IPS-15b (cell line): Measurements from ENCODE around the gene MYL5.

Experiments
- H3K27me3 ChIP-seq: one replicate; pipeline ENCODE4 v1.6.1; 2013; ENCODE audit warnings: low read length; ENCODE audit not compliant: control insufficient read depth, insufficient read depth
- H3K36me3 ChIP-seq: one replicate; pipeline ENCODE4 v1.6.1; 2013; ENCODE audit warnings: low read length; ENCODE audit not compliant: control insufficient read depth, insufficient read depth
- H3K4me1 ChIP-seq: one replicate; pipeline ENCODE4 v1.6.1; 2013; ENCODE audit warnings: mild to moderate bottlenecking, low read length; ENCODE audit not compliant: control insufficient read depth, insufficient read depth
- H3K4me3 ChIP-seq: one replicate; pipeline ENCODE4 v1.5.1; 2013; ENCODE audit warnings: low read depth, low read length
- H3K9ac ChIP-seq: one replicate; pipeline ENCODE4 v1.6.1; 2013; ENCODE audit warnings: low read depth, mild to moderate bottlenecking, low read length
- H3K9me3 ChIP-seq: one replicate; pipeline ENCODE4 v1.6.1; 2013; ENCODE audit warnings: mild to moderate bottlenecking, low read length; ENCODE audit not compliant: control insufficient read depth, insufficient read depth

Gene MYL5

GRCh38 chr4:674172-675035 is at the start of gene MYL5, which contains the start of gene ATP5ME:
Gene MYL5 (plus strand): TSS chr4:674542. CDS start chr4:678027, 3,485 bp downstream.
Gene ATP5ME (minus strand): TSS chr4:674276. CDS start chr4:674247, 29 bp downstream.
- Histone ChIP-seq H3K9me3 (no peaks in the 10 kb centered on the region), H3K36me3 (peaks cover 26% of the 10 kb centered on the region), H3K27me3 (no peaks in the 10 kb centered on the region), H3K4me1 (peaks cover 4% of the 10 kb centered on the region), H3K4me3 (peak within 1 kb of the TSS; percentile 92), H3K9ac (peak within 1 kb of the TSS; percentile 95)

- H3K9ac ChIP-seq: no peak within 1 kb of the TSS
- no peaks in the 10 kb centered on the region for H3K9me3 ChIP-seq
- H3K27me3 ChIP-seq: no peaks in the 10 kb centered on the region
- no peaks in the 10 kb centered on the region for H3K36me3 ChIP-seq
- peaks cover 3% of the 10 kb centered on the region for H3K4me1 ChIP-seq
- no peak within 1 kb of the TSS for H3K4me3 ChIP-seq
Observed at GRCh38 chr4:624705-625590, 49.4 kb upstream of the MYL5 start, which contains the start of gene PDE6B. Gene PDE6B (plus strand): TSS chr4:625573. CDS start chr4:625627, 54 bp downstream.

- Histone ChIP-seq H3K27me3 (no peaks in the 10 kb centered on the region), H3K9me3 (no peaks in the 10 kb centered on the region), H3K4me3 (no peak overlapping the region), H3K36me3 (no peaks in the 10 kb centered on the region), H3K9ac (no peak overlapping the region), H3K4me1 (peaks cover 3% of the 10 kb centered on the region)
Observed at GRCh38 chr4:625631-626161, 48.6 kb upstream of the MYL5 start.

GRCh38 chr4:626201-627091 is 47.9 kb upstream of the MYL5 start:
- Histone ChIP-seq H3K9ac (no peak overlapping the region), H3K4me1 (peaks cover 3% of the 10 kb centered on the region), H3K27me3 (no peaks in the 10 kb centered on the region), H3K36me3 (no peaks in the 10 kb centered on the region), H3K9me3 (no peaks in the 10 kb centered on the region), H3K4me3 (no peak overlapping the region)

- H3K4me1 ChIP-seq: peaks cover 3% of the 10 kb centered on the region
- no peak overlapping the region for H3K4me3 ChIP-seq
- no peak overlapping the region for H3K9ac ChIP-seq
- peaks cover 3% of the 10 kb centered on the region for H3K9me3 ChIP-seq
- H3K36me3 ChIP-seq: no peaks in the 10 kb centered on the region
- no peaks in the 10 kb centered on the region for H3K27me3 ChIP-seq
Observed at GRCh38 chr4:627347-628125, 46.8 kb upstream of the MYL5 start.

- no peak overlapping the region for H3K9ac ChIP-seq
- H3K36me3 ChIP-seq: no peaks in the 10 kb centered on the region
- H3K9me3 ChIP-seq: peaks cover 3% of the 10 kb centered on the region
- H3K4me3 ChIP-seq: no peak overlapping the region
- peaks cover 3% of the 10 kb centered on the region for H3K4me1 ChIP-seq
- H3K27me3 ChIP-seq: no peaks in the 10 kb centered on the region
Observed at GRCh38 chr4:628311-628741, 46.0 kb upstream of the MYL5 start.

GRCh38 chr4:628821-629635 is 45.3 kb upstream of the MYL5 start:
- H3K9me3 ChIP-seq: peaks cover 3% of the 10 kb centered on the region
- H3K4me1 ChIP-seq: peaks cover 3% of the 10 kb centered on the region
- no peaks in the 10 kb centered on the region for H3K36me3 ChIP-seq
- no peaks in the 10 kb centered on the region for H3K27me3 ChIP-seq
- H3K9ac ChIP-seq: no peak overlapping the region
- no peak overlapping the region for H3K4me3 ChIP-seq

- Histone ChIP-seq H3K36me3 (no peaks in the 10 kb centered on the region), H3K27me3 (no peaks in the 10 kb centered on the region), H3K4me1 (no peaks in the 10 kb centered on the region), H3K9ac (no peak overlapping the region), H3K4me3 (no peak overlapping the region), H3K9me3 (peaks cover 3% of the 10 kb centered on the region)
Observed at GRCh38 chr4:629636-629914, 44.8 kb upstream of the MYL5 start.

GRCh38 chr4:629915-630641 is 44.3 kb upstream of the MYL5 start:
- no peaks in the 10 kb centered on the region for H3K4me1 ChIP-seq

More at GRCh38 chr4:629915-630641, 44.3 kb upstream of the MYL5 start:
- Histone ChIP-seq H3K9me3 (peaks cover 3% of the 10 kb centered on the region), H3K36me3 (no peaks in the 10 kb centered on the region), H3K9ac (no peak overlapping the region), H3K4me3 (no peak overlapping the region), H3K27me3 (no peaks in the 10 kb centered on the region)
